ENCODE data around the gene CACNA1G. TPM values are rescaled to one million over a fixed set of nuclear protein-coding genes. Genes with fewer than 3 reads are reported as not detected.

The CACNA1G gene
- total RNA-seq, 1 donor from 2014 or later: 0.36 TPM

DNA sequence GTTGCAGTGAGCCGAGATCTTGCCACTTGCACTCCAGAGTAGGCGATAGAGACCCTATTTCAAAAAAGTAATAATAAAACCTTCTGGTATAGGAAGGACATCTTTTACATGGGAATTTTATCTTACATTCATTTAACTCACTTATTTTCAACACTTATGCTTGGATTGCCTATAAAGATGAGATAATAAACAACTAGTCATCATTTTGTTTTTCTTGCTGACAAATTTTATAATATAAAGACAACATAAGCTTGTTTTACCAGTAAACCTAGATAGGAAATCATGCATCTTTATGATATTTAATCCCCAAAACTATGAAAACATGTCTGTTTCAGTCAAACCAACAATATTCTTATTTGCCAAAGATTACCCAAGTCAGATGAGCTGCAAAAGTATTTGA, 91.1 kb downstream of the CACNA1G start:
- DNase-seq (ENCODE audit: low spot score): no peak

DNA sequence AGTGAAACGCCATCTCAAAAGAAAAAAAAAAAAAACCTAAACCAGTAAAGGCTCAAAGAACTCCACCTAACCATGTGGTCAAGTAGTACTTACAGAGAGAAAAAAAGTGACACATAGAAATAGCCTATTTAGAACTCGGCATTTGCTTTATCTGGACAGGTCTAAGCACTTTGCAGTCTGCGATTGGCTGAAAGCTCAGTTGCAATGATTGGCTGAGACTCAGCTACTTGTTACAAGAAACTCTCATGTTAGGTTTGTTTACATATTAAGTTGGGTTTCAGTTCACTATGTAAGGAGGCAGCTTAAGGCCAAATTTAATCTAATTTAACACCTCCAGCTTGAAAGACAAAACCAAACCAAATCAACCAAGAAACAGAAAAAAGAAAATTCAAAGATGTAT, 93.2 kb downstream of the CACNA1G start:
- no peak for DNase-seq (ENCODE audit: low spot score)

- no peak for DNase-seq (ENCODE audit: low spot score)
Measured at GRCh38 chr17:50656509-50656908, 96.0 kb downstream of the CACNA1G start.

DNA sequence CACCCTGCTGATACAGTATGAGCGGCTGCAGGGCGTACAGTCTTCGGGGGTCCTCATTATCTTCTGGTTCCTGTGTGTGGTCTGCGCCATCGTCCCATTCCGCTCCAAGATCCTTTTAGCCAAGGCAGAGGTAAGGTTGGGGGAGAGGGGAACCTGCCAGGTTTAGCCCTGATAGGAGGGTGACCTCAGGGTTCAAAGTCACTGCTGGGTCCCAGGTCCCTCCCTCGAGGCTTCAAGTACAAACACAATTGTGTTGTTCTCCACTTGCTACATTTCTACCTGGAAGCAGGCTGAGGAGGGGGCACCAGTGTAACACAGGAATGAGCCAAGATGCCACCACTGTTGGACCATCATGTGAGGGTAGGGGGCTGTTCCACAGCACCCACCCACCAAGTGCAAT, 96.5 kb downstream of the CACNA1G start:
- no peak for DNase-seq (ENCODE audit: low spot score)

DNA sequence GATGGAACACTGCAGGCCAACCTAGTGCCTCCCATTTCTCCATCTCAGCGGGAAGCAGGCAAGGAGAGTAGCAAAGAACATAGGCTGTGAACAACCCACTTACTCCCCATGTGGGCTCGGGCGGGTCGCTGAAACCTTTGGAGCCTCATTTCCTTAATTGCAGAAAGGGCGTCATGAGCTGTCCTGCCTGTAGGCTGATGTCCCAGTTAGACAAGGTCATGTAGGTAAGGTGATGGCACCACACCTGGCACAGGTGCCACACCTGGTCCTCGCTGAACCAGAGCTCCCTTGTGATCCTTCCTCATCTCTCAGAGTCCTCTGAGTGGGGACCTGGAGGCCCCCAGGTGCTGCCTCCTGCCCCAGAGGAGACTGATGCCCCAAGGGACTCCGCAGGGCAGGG, 97.1 kb downstream of the CACNA1G start:
- DNase-seq (ENCODE audit: low spot score): no peak

GRCh38 chr17:50658616-50659015, 98.1 kb downstream of the CACNA1G start:
- DNase-seq (ENCODE audit: low spot score): no peak

GRCh38 chr17:50659179-50659578, 98.7 kb downstream of the CACNA1G start:
- no peak for DNase-seq (ENCODE audit: low spot score)

DNA sequence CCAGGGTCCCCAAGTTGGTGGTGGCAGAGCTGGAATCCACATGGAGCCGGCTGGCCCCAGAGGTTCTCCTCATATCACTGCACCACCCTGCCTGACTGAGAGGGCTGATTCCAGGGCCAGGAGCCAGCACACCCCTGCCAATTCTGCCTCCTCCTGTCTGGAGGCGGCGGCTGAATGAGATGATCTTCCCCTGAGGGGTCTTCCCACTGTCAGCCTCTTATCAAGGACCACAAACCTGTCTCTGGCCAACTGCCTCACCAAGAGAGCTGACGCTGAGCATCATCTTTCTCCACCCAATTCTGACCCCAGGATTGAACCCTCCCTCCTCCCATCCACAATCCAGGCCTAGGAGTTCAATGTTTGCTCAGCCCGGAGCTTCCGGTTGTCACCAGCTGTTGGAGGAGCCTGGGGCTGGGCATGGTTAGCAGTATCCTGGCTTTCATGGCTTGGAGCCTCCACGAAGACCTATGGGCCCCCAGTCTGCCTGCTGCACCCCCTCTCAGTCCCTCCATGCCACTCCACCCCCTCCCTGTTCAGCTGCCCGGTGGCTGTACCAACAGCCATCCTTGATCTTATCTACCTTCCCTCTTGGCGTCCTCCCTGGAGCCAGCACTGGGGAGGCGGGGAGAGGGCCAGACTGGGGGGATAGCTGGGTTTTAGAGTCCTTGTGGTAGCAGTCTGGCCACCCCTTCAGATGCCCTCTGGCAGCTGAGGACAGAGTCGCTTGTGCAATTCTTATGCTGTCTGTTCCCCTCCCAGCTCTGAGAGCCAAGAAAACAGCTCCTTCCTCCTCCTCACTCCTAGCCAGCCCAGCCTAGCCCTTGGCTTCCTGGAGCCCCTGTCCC, 99.7 kb downstream of the CACNA1G start:
- no peak for DNase-seq (ENCODE audit: low spot score)

- DNase-seq (ENCODE audit: low spot score): no peak
Measured at GRCh38 chr17:50660887-50661345, 100.4 kb downstream of the CACNA1G start.

- DNase-seq (ENCODE audit: low spot score): no peak
Measured at GRCh38 chr17:50661348-50661747, 100.8 kb downstream of the CACNA1G start.

DNA sequence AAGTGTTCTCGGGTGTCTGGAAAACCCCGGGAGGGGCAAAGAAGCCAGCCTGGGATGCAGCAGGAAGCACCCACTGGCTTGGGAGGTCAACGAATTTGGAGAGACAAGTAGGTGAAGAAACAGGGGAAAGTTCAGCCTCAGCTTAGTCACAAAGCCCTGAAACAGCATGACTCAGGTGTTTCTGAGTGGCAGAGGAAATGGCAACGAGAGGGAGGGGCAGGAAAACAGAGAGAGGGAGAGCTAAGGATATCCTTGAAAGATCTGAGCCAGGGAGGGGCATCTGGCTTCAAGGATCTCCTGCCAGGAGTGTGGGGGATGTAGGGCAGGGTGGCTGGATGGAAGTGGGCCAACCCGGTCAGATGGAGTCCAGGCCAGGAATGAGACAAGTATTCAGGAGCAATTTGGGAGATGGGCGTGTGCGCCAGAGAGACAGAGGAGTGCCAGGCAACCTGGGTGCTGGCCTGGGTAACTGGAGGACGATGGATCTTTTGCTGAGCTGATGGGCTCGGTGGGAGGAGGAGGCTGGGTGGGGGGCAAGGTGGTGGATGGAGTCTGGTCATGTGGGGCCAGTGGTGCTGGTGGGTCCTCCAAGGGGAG, 101.4 kb downstream of the CACNA1G start:
- DNase-seq (ENCODE audit: low spot score): peak; percentile 74

- no peak for DNase-seq (ENCODE audit: low spot score)
Measured at GRCh38 chr17:50662632-50663225, 102.2 kb downstream of the CACNA1G start.

DNA sequence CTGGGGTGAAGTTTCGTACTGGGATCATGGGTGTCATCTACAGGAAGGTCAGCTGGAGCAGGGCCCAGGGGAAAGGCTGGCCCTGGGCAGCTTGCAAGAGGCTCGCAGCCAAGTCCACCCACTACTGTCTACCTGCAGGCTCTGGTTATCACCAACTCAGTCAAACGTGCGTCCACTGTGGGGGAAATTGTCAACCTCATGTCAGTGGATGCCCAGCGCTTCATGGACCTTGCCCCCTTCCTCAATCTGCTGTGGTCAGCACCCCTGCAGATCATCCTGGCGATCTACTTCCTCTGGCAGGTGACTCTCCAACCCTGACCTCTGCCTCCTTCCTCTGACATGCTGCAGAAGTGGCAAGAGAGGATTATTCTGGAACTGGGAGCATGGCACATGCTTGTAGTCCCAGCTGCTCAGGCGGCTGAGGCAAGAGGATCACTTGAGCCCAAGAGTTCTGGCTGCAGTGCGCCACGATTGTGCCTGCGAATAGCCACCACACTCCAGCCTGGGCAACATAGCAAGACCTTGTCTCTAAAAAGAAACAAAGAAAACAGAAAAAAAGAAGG, 103.4 kb downstream of the CACNA1G start:
- no peak for DNase-seq (ENCODE audit: low spot score)

DNA sequence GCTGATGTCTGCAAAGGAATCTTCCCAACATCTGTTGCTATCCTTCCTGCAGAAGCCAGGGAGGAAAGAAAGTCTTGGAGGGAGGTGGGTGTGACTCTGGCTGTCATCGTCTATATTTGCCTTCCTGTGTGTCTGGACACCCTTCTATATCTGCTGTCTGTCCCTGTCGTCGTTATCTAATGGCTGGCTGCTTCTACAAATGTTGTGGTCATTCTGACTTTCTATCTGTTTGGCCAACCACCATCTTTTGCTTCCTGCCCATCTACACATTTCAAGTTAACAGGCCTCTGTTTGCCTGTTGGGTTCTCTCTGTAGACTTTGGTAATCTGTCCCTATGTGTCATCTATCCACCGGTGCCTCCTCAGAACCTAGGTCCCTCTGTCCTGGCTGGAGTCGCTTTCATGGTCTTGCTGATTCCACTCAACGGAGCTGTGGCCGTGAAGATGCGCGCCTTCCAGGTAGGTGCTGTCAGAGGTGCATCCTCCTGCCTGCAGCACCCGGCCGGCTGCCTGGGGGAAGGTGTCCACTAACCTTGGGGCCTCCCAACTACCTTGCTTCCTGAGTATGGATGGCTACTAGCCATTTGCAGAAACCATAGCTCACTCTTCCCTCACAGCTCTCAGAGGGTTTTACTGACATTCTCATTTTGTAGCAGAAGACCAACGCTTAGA, 104.4 kb downstream of the CACNA1G start:
- DNase-seq (ENCODE audit: low spot score): no peak

DNA sequence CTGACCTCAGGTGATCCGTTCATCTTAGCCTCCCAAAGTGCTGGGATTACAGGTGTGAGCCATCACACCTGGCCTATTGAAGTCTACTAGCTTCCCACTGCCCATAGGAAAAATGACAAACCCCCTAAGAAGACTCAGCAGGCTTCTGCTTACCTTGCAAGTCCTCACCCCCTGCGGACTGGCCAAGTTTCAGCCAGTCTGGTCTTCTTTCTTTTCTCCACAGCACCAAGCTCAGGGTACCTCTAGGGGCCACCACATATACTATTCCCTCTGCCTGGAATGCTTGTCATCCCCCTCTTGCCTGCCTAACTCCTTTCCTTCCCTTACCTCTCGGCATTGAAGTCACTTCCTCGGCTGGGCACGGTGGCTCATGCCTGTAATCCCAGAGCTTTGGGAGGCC, 105.3 kb downstream of the CACNA1G start:
- no peak for DNase-seq (ENCODE audit: low spot score)

- no peak for DNase-seq (ENCODE audit: low spot score)
Measured at GRCh38 chr17:50666316-50666715, 105.8 kb downstream of the CACNA1G start.

DNA sequence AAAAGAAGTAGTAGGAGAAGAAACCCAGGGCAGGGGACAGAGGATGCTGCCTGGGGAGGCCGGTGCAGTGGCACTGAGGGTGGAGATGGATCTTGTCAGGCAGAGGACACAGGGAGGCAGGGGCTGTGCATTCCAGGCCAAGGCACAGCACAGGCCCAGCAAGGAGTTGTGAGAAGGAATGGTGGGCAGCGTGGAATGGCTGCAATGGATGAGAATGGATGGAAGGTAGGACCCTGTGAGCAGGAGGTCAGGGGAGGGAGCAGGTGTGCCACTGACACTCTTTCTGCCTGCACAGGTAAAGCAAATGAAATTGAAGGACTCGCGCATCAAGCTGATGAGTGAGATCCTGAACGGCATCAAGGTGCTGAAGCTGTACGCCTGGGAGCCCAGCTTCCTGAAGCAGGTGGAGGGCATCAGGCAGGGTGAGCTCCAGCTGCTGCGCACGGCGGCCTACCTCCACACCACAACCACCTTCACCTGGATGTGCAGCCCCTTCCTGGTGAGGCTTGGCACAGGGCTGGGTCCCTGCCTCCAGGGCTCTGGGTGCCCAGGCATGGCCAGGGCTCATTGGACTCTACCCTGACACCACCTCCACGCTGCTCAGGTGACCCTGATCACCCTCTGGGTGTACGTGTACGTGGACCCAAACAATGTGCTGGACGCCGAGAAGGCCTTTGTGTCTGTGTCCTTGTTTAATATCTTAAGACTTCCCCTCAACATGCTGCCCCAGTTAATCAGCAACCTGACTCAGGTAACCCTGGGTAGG, 106.9 kb downstream of the CACNA1G start:
- DNase-seq (ENCODE audit: low spot score): no peak

DNA sequence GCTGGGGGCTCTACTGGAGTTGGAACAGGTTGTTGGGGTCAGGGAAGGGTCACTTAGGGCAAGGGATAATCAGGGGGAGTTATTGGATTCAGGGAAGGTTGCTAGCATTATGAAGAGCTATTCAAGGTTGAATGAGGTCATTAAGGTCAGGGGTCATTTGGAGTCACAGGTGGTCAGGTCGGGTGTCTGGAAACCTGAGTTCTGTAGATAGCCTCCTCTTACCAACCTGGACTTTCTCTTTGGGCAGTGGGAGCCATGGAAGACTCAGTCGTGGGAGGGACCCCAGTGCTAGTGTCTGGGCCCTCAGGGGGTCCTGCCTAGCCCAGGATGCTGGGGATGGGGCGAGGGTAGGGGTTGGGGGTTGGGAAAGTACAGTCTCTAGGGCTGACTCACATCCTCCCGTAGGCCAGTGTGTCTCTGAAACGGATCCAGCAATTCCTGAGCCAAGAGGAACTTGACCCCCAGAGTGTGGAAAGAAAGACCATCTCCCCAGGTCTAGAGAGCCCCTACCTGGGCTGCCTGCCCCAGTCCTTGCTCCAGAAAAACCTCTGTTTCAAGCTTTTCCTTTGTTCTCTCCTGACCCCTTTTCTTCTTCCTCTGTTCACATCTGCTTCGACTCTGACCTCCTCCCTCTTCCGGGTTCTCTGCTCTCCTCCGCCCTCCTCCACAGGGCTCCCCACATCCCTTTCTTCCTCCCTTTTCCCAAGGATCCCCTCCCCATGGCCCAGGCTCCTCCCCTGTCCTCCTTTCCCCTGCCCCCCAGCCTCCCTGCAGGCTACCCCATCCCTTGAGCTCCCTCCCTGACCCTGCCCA, 107.7 kb downstream of the CACNA1G start:
- DNase-seq (ENCODE audit: low spot score): no peak

GRCh38 chr17:50668838-50669581, 108.5 kb downstream of the CACNA1G start:
- DNase-seq (ENCODE audit: low spot score): no peak

DNA sequence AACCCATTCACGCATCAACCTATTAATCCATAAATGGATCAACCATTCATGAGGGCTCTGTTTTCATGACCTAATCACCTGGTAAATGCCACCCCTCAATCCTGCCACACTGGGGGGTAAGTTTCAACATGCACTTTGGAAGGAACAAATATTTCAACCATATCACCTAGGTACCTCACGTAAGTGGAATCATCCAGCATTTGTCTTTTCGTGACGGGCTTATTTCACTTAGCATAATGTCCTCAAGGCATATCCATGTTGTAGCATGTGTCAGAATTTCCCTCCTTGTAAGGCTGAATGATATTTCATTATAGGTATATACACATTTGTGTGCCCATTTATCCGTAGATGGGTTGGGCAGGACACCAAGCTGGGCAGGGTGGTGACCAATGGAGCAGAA, 111.6 kb downstream of the CACNA1G start:
- DNase-seq (ENCODE audit: low spot score): no peak
